Spleen (tissue), 11 donors: ENCODE data around the gene SUPT3H. TPM values are rescaled to one million over a fixed set of nuclear protein-coding genes. Genes with fewer than 3 reads are reported as not detected.
"Not testable (repeated sequence)": the region's sequence is repeated elsewhere in the genome, so short reads cannot be mapped to it uniquely, and the experiment has no call there.

Source experiments
- DNase-seq: peaks from one replicate; pipeline ENCODE4 v3.0.0-alpha.2; 2020
- H3K27ac ChIP-seq, 8 donors: fragments of 200-600 bp; sonication (generic) in 7 of 8; 1 replicate in 4 of 8; 2 replicates in 4 of 8; pipeline versions ENCODE4 v1.5.0 to v1.8.0; 2016 to 2021; ENCODE audit warnings: inconsistent platforms in 4 of 8, mild to moderate bottlenecking in 4 of 8, moderate library complexity in 1 of 8
- H3K27me3 ChIP-seq, 7 donors: fragments of 200-600 bp; sonication (generic) in 6 of 7; replicated peaks in 1 of 7; 1 replicate in 4 of 7; 2 replicates in 3 of 7; pipeline versions ENCODE4 v1.5.0 to v1.8.0; 2016 to 2021; ENCODE audit warnings: inconsistent platforms in 3 of 7, mild to moderate bottlenecking in 1 of 7
- H3K36me3 ChIP-seq, 6 donors: fragments of 200-600 bp; sonication (generic) in 5 of 6; 1 replicate in 4 of 6; 2 replicates in 2 of 6; pipeline versions ENCODE4 v1.5.0 to v1.8.0; 2016 to 2021; ENCODE audit warnings: inconsistent platforms in 2 of 6
- H3K4me1 ChIP-seq, 6 donors: fragments of 200-600 bp; sonication (generic) in 5 of 6; 1 replicate in 3 of 6; 2 replicates in 3 of 6; pipeline versions ENCODE4 v1.5.0 to v1.8.0; 2016 to 2021; ENCODE audit warnings: inconsistent platforms in 3 of 6
- H3K4me3 ChIP-seq, 8 donors: fragments of 200-600 bp; sonication (generic) in 7 of 8; 1 replicate in 4 of 8; 2 replicates in 4 of 8; pipeline versions ENCODE4 v1.5.0 to v1.8.0; 2016 to 2021; ENCODE audit warnings: inconsistent platforms in 4 of 8, mild to moderate bottlenecking in 4 of 8, moderate library complexity in 2 of 8
- H3K9me3 ChIP-seq, 8 donors: fragments of 200-600 bp; sonication (generic) in 7 of 8; 1 replicate in 4 of 8; 2 replicates in 4 of 8; pipeline versions ENCODE4 v1.5.0 to v1.8.0; 2016 to 2021; ENCODE audit warnings: inconsistent platforms in 4 of 8
- CTCF ChIP-seq, 11 experiments: fragments of 200-600 bp in 7 of 11; fragments of 450-650 bp in 4 of 11; sonication (generic) in 4 of 11; IDR thresholded peaks in 8 of 11; conservative IDR thresholded peaks in 3 of 11; 1 replicate in 7 of 11; 2 replicates in 4 of 11; pipeline versions ENCODE4 v1.4.0 to v1.8.0; 2016 to 2021; ENCODE audit warnings: antibody characterized with exemption in 11 of 11, inconsistent platforms in 4 of 11, mild to moderate bottlenecking in 1 of 11
- POLR2A ChIP-seq, 3 donors: fragments of 450-650 bp; IDR thresholded peaks; one replicate each; pipeline ENCODE4 v1.5.1; 2017; ENCODE audit warnings: antibody characterized with exemption in 3 of 3, mild to moderate bottlenecking in 1 of 3
- POLR2AphosphoS5 ChIP-seq, 3 donors: sonication (generic); formaldehyde crosslinking; IDR thresholded peaks; one replicate each; pipeline ENCODE4 v1.5.1; 2017; ENCODE audit warnings: antibody characterized with exemption in 3 of 3
- WGBS, 5 donors: extraction: QIAGEN DNeasy Blood & Tissue Kit in 3 of 5; methylation state at CpG; one replicate each; pipeline versions ENCODE4 v1.1.5 to v1.1.7; 2013 to 2018; 5-methylcytosine and 5-hydroxymethylcytosine counted together
- intact Hi-C: fragments of 100-400 bp; cut with DNase I; formaldehyde crosslinking; loops from one replicate; pipeline ENCODE4 v1.15.0; 2023; ENCODE audit warnings: low total_unique reads
- polyA plus RNA-seq, 3 donors: library from polyadenylated mRNA; stranded (reverse); fragments of 200-250 nt; gene quantifications; one replicate each; pipeline ENCODE4 v1.2.1, GENCODE V29; 2013
- total RNA-seq, 7 donors: library from RNA; depleted of rRNA in 3 of 7; stranded (reverse); fragments of >200 nt in 3 of 7; fragmentation: NEBNext Ultra II Directional in 4 of 7; extraction: Animal tissue kit (Norgen Biotek cat#: 25700) in 4 of 7; gene quantifications; one replicate each; pipeline versions ENCODE4 v1.1.0 to v1.2.1, GENCODE V29; 2016 to 2021
- donor health status: healthy with polysubstance abuse.
- donor health status: DM: no; HTN: no; CAD: no; lungs with moderate emphysema.
- donor health status: DM: no; HTN: no; CAD: no.
- donor health status: Bipolar disorder and iron deficiency.
- donor health status: healthy.
- donor health status: DM: no; HTN: no; CAD: no.
- donor health status: DM: yes; HTN: yes; CAD: no.

The SUPT3H gene
- total and polyA plus RNA-seq, 10 donors = 3.1 to 16.8 (median 6.2) TPM

- peaks cover 0 to 8% (median 1%) of the 10 kb centered on the region in 6 donors for H3K4me1 ChIP-seq
- H3K27me3 ChIP-seq = no peaks in the 10 kb centered on the region
- no peak for DNase-seq
- no peak overlapping the region for H3K4me3 ChIP-seq
- H3K9me3 ChIP-seq = no peaks in the 10 kb centered on the region
- TF ChIP-seq POLR2AphosphoS5 (IDR thresholded peaks at IDR 0.05) = no peak
- no peak for TF ChIP-seq POLR2A (IDR thresholded peaks at IDR 0.05)
- TF ChIP-seq CTCF (IDR thresholded peaks at IDR 0.05 in 8 of 11, conservative IDR thresholded peaks at IDR 0.05 in 3 of 11) = no peak
- H3K36me3 ChIP-seq = no peaks in the 10 kb centered on the region
- intact Hi-C loops = no loop called here
- 55 to 61% (median 58%) methylated on average over 1 of the region's 1 CpG for WGBS, 5 donors
- no peak overlapping the region for H3K27ac ChIP-seq
Measured at GRCh38 chr6:45045253-45045601, 332.5 kb downstream of the SUPT3H start.

GRCh38 chr6:45044510-45045252, 333.1 kb downstream of the SUPT3H start:
- Histone ChIP-seq H3K27me3 (no peaks in the 10 kb centered on the region), H3K9me3 (no peaks in the 10 kb centered on the region), H3K4me1 (peaks cover 0 to 8% (median 1%) of the 10 kb centered on the region in 6 donors), H3K36me3 (no peaks in the 10 kb centered on the region), H3K4me3 (no peak overlapping the region), H3K27ac (no peak overlapping the region)
- TF ChIP-seq POLR2A (IDR thresholded peaks at IDR 0.05) = no peak
- TF ChIP-seq CTCF (IDR thresholded peaks at IDR 0.05 in 8 of 11, conservative IDR thresholded peaks at IDR 0.05 in 3 of 11) = no peak
- no peak for TF ChIP-seq POLR2AphosphoS5 (IDR thresholded peaks at IDR 0.05)
- intact Hi-C loops = no loop called here
- WGBS, 5 donors = 89 to 100% (median 95%) methylated on average over 2 of the region's 2 CpGs
- DNase-seq = no peak

- DNase-seq = no peak
- WGBS, 5 donors = 83 to 97% (median 89%) methylated on average over 2 of the region's 2 CpGs
- Histone ChIP-seq H3K27me3 (no peaks in the 10 kb centered on the region), H3K9me3 (no peaks in the 10 kb centered on the region), H3K27ac (no peak overlapping the region), H3K36me3 (no peaks in the 10 kb centered on the region), H3K4me3 (no peak overlapping the region), H3K4me1 (peaks cover 0 to 2% (median 0%) of the 10 kb centered on the region in 6 donors)
- TF ChIP-seq POLR2A (IDR thresholded peaks at IDR 0.05) = no peak
- TF ChIP-seq POLR2AphosphoS5 (IDR thresholded peaks at IDR 0.05) = no peak
- no peak for TF ChIP-seq CTCF (IDR thresholded peaks at IDR 0.05 in 8 of 11, conservative IDR thresholded peaks at IDR 0.05 in 3 of 11)
- intact Hi-C loops = no loop called here
Measured at GRCh38 chr6:45044086-45044485, 333.6 kb downstream of the SUPT3H start.

GRCh38 chr6:45042673-45043072, 335.1 kb downstream of the SUPT3H start:
- H3K9me3 ChIP-seq, DNase-seq, intact Hi-C loops, H3K36me3 ChIP-seq, H3K27me3 ChIP-seq, H3K4me1 ChIP-seq, H3K4me3 ChIP-seq, H3K27ac ChIP-seq: not testable (repeated sequence)
- 94 to 98% (median 97%) methylated on average over 2 of the region's 2 CpGs for WGBS, 5 donors
